Measurements from ENCODE around the gene TSPAN9. TPM values are rescaled to one million over a fixed set of nuclear protein-coding genes. Genes with fewer than 3 reads are reported as not detected.

TSPAN9 gene
- total and polyA plus RNA-seq, 3 donors from 2014 or later: 14.2 to 23.5 (median 19.8) TPM

GRCh38 chr12:3222979-3223378 lies 145.8 kb downstream of the TSPAN9 start:
- H3K9me3 ChIP-seq: no peaks in the 10 kb centered on the region
- no peak for TF ChIP-seq POLR2A (IDR thresholded peaks at IDR 0.05)
- no peak for TF ChIP-seq CTCF (IDR thresholded peaks at IDR 0.05)
- no peaks in the 10 kb centered on the region for H3K27me3 ChIP-seq
- no peak for DNase-seq
- no peaks in the 10 kb centered on the region for H3K36me3 ChIP-seq (ENCODE audit: low read depth, missing control alignments)
- H3K4me3 ChIP-seq: no peak overlapping the region
- intact Hi-C loops (cut with DNase I; ENCODE audit: low total_unique reads): no loop called here
- peaks cover 15% of the 10 kb centered on the region for H3K4me1 ChIP-seq
- 87% methylated on average over 15 of the region's 15 CpGs for WGBS, 2 donors
- no peak overlapping the region for H3K27ac ChIP-seq

DNA sequence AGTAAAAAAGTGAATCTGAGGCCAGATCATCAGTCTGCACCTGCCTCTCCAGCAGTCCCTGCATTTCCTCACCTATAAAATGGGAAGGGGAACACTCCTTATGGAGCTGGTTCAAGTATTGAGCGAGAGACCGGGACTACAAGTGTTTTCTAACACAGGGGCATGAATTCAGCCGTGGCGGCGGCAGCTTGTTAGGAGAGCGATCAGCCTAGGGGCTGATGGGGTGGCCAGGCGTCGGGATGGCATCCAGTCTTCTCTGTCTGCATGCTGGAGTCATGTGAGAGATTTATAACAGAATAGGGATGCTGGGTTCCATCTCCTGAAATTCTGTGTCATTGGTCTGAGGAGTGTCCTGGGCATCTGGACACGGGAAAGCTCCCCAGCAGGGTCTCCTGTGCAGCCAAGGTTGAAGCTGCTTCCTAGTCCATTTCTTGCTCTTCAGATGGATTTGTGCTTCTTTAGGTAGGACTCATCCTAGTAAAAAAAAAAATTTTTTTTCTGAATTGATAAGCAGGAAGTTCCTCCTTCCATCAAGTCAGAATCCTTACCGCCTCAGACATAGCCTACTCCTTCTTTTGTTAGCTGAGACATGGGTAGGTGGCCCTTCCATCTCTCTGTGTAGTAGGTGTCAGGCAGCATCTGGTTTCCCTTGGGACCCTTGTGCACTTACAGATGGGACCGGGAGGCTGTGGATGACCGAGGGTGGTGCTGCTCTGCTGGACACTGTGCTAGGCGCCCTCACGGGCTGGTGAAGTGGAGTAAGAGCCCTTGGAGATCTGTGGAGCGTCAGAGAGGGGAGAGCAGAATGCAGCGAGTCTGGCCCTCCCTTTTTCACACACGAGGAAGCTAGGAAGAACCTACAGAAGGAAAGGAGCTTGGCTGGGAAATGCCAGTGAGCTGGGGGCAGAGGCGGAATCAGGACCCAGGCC lies 146.7 kb downstream of the TSPAN9 start:
- intact Hi-C loops (cut with DNase I; ENCODE audit: low total_unique reads): no loop called here
- H3K9me3 ChIP-seq: no peaks in the 10 kb centered on the region
- H3K4me1 ChIP-seq: peaks cover 6% of the 10 kb centered on the region
- H3K4me3 ChIP-seq: no peak overlapping the region
- 89 to 91% methylated on average over 17 to 18 of the region's 18 CpGs for WGBS, 2 donors
- DNase-seq: no peak
- no peak overlapping the region for H3K27ac ChIP-seq
- TF ChIP-seq POLR2A (IDR thresholded peaks at IDR 0.05) (no peak), CTCF (IDR thresholded peaks at IDR 0.05) (no peak)
- no peaks in the 10 kb centered on the region for H3K36me3 ChIP-seq (ENCODE audit: low read depth, missing control alignments)
- H3K27me3 ChIP-seq: no peaks in the 10 kb centered on the region

- no peak for DNase-seq
- H3K27ac ChIP-seq: no peak overlapping the region
- no peaks in the 10 kb centered on the region for H3K9me3 ChIP-seq
- no peak overlapping the region for H3K4me3 ChIP-seq
- TF ChIP-seq CTCF (IDR thresholded peaks at IDR 0.05) (no peak), POLR2A (IDR thresholded peaks at IDR 0.05) (no peak)
- H3K36me3 ChIP-seq (ENCODE audit: low read depth, missing control alignments): no peaks in the 10 kb centered on the region
- no peaks in the 10 kb centered on the region for H3K4me1 ChIP-seq
- no peaks in the 10 kb centered on the region for H3K27me3 ChIP-seq
- intact Hi-C loops (cut with DNase I; ENCODE audit: low total_unique reads): no loop called here
- WGBS, 2 donors: 92% methylated on average over 19 of the region's 19 CpGs; no CpG with 5 or more reads in 1 of the 2 donors
These were observed 147.3 kb downstream of the TSPAN9 start for GRCh38 chr12:3224530-3224903.

DNA sequence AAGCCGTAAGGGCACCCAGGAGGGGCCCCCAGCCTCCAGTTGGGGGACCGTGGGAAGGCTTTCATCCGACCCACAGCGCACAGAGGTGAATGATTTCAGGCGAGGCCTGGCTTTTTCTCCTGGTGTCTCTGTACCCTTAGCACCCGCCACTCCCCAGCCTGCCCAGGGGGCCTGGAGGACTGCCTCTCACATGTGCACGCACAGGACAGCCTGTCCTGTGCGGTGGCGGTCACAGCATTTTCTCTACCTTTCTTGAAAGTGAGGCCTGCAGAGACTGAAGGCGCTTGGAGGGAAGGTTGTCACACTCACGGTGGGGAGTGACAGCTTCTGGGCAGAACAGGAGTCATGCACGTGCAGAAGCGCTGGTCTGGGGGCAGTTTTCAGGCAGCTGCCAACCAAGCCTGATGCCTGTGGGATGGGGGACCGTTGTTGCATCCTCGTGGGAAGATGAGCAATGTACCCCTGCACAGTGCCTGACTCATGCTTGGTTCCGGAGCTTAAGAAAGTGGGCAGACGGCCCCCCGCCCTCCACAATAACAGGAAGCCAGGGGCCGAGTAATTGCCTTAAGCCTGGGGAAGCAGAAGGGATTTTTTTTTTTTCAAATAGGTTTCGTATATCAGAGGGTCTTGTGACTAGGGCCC lies 148.1 kb downstream of the TSPAN9 start:
- WGBS, 2 donors: 86 to 88% methylated on average over 20 of the region's 20 CpGs
- H3K4me3 ChIP-seq: no peak overlapping the region
- H3K27me3 ChIP-seq: no peaks in the 10 kb centered on the region
- H3K4me1 ChIP-seq: no peaks in the 10 kb centered on the region
- H3K27ac ChIP-seq: no peak overlapping the region
- TF ChIP-seq CTCF (IDR thresholded peaks at IDR 0.05) (no peak), POLR2A (IDR thresholded peaks at IDR 0.05) (no peak)
- no peaks in the 10 kb centered on the region for H3K9me3 ChIP-seq
- H3K36me3 ChIP-seq (ENCODE audit: low read depth, missing control alignments): no peaks in the 10 kb centered on the region
- intact Hi-C loops (cut with DNase I; ENCODE audit: low total_unique reads): no loop called here
- no peak for DNase-seq

Data from testis (tissue), 3 donors.